Epithelial cell of esophagus (primary cell): ENCODE results near the gene SYNGR1.

Experiments used
- DNase-seq: peaks from one replicate; pipeline ENCODE4 v3.0.0; 2010; ENCODE audit warnings: low read depth
- H3K4me3 ChIP-seq: 2 replicates; pipeline ENCODE4 v1.5.1; 2011; ENCODE audit warnings: mild to moderate bottlenecking, low read length, control low read depth
- CTCF ChIP-seq: IDR thresholded peaks from 2 replicates; pipeline ENCODE4 v1.5.1; 2011; ENCODE audit warnings: low read depth, mild to moderate bottlenecking, low read length, control low read depth, inconsistent platforms; ENCODE audit not compliant: insufficient read depth; ENCODE audit errors: missing control alignments

SYNGR1 gene

DNA sequence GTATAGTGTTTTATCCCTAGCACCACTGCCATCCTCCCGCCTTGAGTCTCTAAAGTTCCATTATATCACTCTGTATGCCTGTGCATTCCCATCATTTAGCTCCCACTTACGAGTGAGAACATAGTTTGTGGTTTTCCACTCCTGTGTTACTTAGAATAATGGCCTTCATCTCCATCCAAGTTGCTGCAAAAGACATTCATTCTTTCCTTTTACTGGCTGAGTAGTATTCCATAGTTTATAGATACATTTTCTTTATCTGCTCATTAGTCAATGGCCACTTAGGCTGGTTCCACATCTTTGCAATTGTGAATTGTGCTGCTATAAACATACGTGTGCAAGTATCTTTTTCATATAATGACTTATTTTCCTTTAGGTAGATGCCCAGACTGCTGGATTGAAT lies 74.2 kb downstream of the SYNGR1 start:
- no peak for TF ChIP-seq CTCF
- no peak for DNase-seq
- H3K4me3 ChIP-seq = no peak overlapping the region

DNA sequence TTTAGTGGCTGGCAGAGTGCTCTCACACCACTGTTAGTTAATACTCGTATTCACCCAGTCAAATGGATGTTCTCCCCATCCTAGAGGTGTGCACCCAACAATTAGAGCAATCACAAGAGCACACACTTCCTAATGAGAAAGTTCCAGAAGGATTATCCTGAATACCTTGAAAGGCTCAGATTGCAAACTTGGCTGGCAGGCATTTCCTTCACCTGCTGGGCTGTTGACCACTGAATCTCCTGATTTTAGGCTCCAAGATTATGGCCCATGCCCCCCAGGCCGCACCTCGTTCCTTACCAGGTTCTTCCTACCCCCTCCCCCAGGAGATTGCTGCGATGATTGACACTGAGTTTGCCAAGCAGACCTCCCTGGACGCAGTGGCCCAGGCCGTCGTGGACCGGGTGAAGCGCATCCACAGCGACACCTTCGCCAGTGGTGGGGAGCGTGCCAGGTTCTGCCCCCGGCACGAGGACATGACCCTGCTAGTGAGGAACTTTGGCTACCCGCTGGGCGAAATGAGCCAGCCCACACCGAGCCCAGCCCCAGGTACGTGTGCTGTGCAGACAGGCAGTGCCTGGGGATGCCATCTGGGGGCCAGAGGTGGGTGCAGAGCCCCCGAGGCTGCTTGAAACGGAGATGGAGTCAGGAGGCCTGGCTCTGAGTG lies 76.7 kb downstream of the SYNGR1 start:
- no peak for TF ChIP-seq CTCF
- no peak for DNase-seq
- no peak overlapping the region for H3K4me3 ChIP-seq

DNA sequence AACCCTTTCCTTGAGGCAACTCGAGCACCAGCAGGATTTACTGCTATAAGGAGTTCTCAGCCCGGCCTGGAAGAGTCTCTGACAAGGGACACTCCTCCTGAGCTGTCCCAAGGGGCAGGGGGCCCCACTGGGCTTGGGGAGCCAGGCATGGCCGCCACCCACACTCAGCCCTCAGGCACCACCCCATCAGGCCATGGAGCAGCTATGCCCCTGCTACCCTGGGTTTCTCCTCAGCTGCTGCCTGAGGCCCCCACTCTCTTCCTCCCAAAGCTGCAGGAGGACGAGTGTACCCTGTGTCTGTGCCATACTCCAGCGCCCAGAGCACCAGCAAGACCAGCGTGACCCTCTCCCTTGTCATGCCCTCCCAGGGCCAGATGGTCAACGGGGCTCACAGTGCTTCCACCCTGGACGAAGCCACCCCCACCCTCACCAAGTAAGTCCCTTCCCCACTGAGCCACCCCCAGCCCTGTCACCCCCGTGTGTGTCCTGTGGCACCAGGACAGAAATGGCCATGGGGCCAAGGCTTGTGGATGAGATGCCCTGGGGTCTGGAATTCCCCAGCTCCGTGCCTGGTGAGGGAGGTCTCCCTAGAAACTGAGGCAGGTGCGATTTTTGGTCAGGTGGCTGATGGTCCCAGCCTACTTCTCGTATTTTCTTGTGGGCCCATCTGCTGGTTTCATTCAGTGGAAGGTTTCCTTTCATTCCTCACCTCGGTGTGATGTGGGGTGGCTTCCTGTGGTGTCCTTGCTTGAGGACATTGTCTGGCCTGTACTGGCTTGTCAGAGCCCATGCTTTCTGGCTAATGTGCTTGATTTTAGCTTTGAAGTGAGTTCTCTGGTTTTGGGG lies 78.2 kb downstream of the SYNGR1 start:
- no peak overlapping the region for H3K4me3 ChIP-seq
- no peak for TF ChIP-seq CTCF
- DNase-seq = no peak

DNA sequence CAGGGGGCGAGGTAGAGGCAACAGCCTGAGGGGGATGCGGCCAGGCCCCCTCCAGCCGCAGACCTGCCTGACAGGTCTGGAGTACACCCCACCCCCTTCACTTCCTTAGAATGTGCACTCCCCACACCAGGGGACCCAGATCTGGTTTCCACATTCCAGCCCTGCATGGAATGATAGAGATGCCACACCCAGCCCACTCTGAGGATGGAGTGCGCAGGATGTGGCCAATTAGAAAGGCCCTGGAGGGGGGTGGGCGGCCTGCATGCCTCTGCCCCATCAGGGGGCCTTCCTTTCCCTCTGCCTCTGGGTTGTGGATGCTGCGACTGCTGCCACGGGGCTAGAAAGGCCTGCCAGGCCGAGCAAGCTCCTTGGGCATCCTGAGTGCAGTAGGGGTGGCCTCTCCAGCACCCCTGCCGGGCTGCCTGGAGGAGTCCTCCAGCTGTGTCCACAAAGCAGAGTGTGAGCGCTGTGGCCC lies 78.8 kb downstream of the SYNGR1 start:
- no peak for DNase-seq
- no peak for TF ChIP-seq CTCF
- H3K4me3 ChIP-seq = no peak overlapping the region

- no peak for DNase-seq
- no peak overlapping the region for H3K4me3 ChIP-seq
- no peak for TF ChIP-seq CTCF
Observed at GRCh38 chr22:39429186-39429585, 79.4 kb downstream of the SYNGR1 start.

GRCh38 chr22:39429916-39430575 lies 80.3 kb downstream of the SYNGR1 start:
- no peak for TF ChIP-seq CTCF
- H3K4me3 ChIP-seq = no peak overlapping the region
- DNase-seq = no peak
